Sigmoid colon (tissue), 7 donors: ENCODE measurements around the gene PSAP. TPM values are rescaled to one million over a fixed set of nuclear protein-coding genes. Genes with fewer than 3 reads are reported as not detected.

Experiments used
- DNase-seq: peaks from one replicate; pipeline ENCODE4 v3.0.0-alpha.2; 2019
- H3K27ac ChIP-seq, 4 donors: fragments of 200-600 bp; sonication (generic); one replicate each; pipeline ENCODE4 v1.5.1; 2016 to 2019; ENCODE audit warnings: mild to moderate bottlenecking in 1 of 4
- H3K27me3 ChIP-seq, 3 donors: fragments of 200-600 bp; sonication (generic); one replicate each; pipeline ENCODE4 v1.5.1; 2019; ENCODE audit warnings: mild to moderate bottlenecking in 1 of 3
- H3K36me3 ChIP-seq, 4 donors: fragments of 200-600 bp; sonication (generic); one replicate each; pipeline ENCODE4 v1.5.1; 2016 to 2019
- H3K4me1 ChIP-seq, 4 donors: fragments of 200-600 bp; sonication (generic); one replicate each; pipeline ENCODE4 v1.5.1; 2017 to 2019
- H3K4me3 ChIP-seq, 4 donors: fragments of 200-600 bp; sonication (generic); one replicate each; pipeline ENCODE4 v1.5.1; 2017 to 2019; ENCODE audit warnings: mild to moderate bottlenecking in 2 of 4, moderate library complexity in 1 of 4
- H3K9me3 ChIP-seq, 4 donors: fragments of 200-600 bp in 3 of 4; sonication (generic) in 3 of 4; one replicate each; pipeline versions ENCODE4 v1.5.1 to v1.6.1; 2013 to 2019
- CTCF ChIP-seq, 4 experiments: fragments of 450-650 bp in 3 of 4; fragments of 200-600 bp in 1 of 4; IDR thresholded peaks; one replicate each; pipeline ENCODE4 v1.5.1; 2016 to 2019; ENCODE audit warnings: antibody characterized with exemption in 4 of 4, mild to moderate bottlenecking in 3 of 4, moderate library complexity in 2 of 4
- EP300 ChIP-seq, 4 donors: sonication (generic); formaldehyde crosslinking; IDR thresholded peaks; one replicate each; pipeline ENCODE4 v1.6.1; 2017; ENCODE audit warnings: antibody characterized with exemption in 4 of 4
- POLR2AphosphoS5 ChIP-seq, 4 donors: sonication (generic); formaldehyde crosslinking; IDR thresholded peaks; one replicate each; pipeline ENCODE4 v1.6.1; 2017; ENCODE audit warnings: antibody characterized with exemption in 4 of 4
- WGBS, 2 donors: extraction: QIAGEN DNeasy Blood & Tissue Kit; methylation state at CpG; one replicate each; pipeline ENCODE4 v1.1.7; 2013; 5-methylcytosine and 5-hydroxymethylcytosine counted together
- intact Hi-C: fragments of 100-400 bp; cut with DNase I; formaldehyde crosslinking; loops from one replicate; pipeline ENCODE4 v1.15.1; 2023
- polyA plus RNA-seq, 3 donors: library from polyadenylated mRNA; stranded (reverse); fragments of 200-250 nt; gene quantifications; one replicate each; pipeline ENCODE4 v1.2.3, GENCODE V29; 2013
- small RNA-seq, 3 donors: library from RNA; depleted of rRNA; stranded (forward); fragments of <200 nt; gene quantifications; one replicate each; pipeline ENCODE3, GENCODE V24; 2016
- total RNA-seq, 4 donors: library from RNA; depleted of rRNA; stranded (reverse); fragments of >200 nt; gene quantifications; one replicate each; pipeline ENCODE4 v1.1.0, GENCODE V29; 2016
- donor health status: healthy with polysubstance abuse.
- donor health status: Bipolar disorder and iron deficiency.
- donor health status: healthy.

The PSAP gene
- total and polyA plus RNA-seq, 7 donors: 200 to 960 (median 636) TPM

- Histone ChIP-seq H3K27me3 (no peaks in the 10 kb centered on the region), H3K27ac (peak overlapping the region; percentile 89 to 98 (median 92)), H3K9me3 (no peaks in the 10 kb centered on the region), H3K4me1 (peaks cover 0 to 99% (median 98%) of the 10 kb centered on the region in 4 donors), H3K36me3 (peaks cover 0 to 8% (median 3%) of the 10 kb centered on the region in 4 donors), H3K4me3 (no peak overlapping the region)
- DNase-seq: peak; percentile 89
- 13 to 37% methylated on average over 10 of the region's 10 CpGs for WGBS, 2 donors
- intact Hi-C loops: loop anchor here (5.0 kb wide), 1 partner anchor 85 kb away; the partner anchor contains the start of gene PSAP
- TF ChIP-seq CTCF (IDR thresholded peaks at IDR 0.05) (no peak), EP300 (IDR thresholded peaks at IDR 0.05) (peak in 1 of 4 donors; percentile 59), POLR2AphosphoS5 (IDR thresholded peaks at IDR 0.05) (peak; percentile 25 to 57 (median 47))
These were observed 84.2 kb downstream of the PSAP start for GRCh38 chr10:71766717-71767419.

Small RNA genes lying within 50 kb of the gene (small RNA-seq; reads per million reads assigned to genes)
- gene MIR7152 (0 reads per million in 3 donors), gene RNU7-38P (0 reads per million in 3 donors)

Other genes with a start within 250 kb of the PSAP start
- gene C10orf105, start 131.5 kb downstream of the PSAP start, total RNA-seq: under 1 TPM in 1 of 4 donors, not detected in 3; 0.55 TPM
- gene C10orf105, start 131.5 kb downstream of the PSAP start, polyA plus RNA-seq: under 1 TPM in 1 of 3 donors, not detected in 2; 0.25 TPM
- gene VSIR, start 77.7 kb downstream of the PSAP start, total RNA-seq: 10 to 100 TPM; 24.6 to 46.7 (median 40.3) TPM
- gene VSIR, start 77.7 kb downstream of the PSAP start, polyA plus RNA-seq: 10 to 100 TPM; 12.0 to 73.1 (median 30.7) TPM
- 10 to 100 TPM; 12.8 to 25.5 (median 16.5) TPM for gene CHST3, start 113.1 kb upstream of the PSAP start, total RNA-seq
- 1 to 10 TPM in 1 of 3 donors, under 1 TPM in 2; 0.23 to 3.6 (median 0.60) TPM for gene CHST3, start 113.1 kb upstream of the PSAP start, polyA plus RNA-seq
- 1 to 10 TPM; 5.8 to 10.0 (median 8.5) TPM for gene SPOCK2, start 237.3 kb upstream of the PSAP start, total RNA-seq
- 10 to 100 TPM in 1 of 3 donors, 1 to 10 TPM in 1, under 1 TPM in 1; 0.60 to 59.5 (median 2.8) TPM for gene SPOCK2, start 237.3 kb upstream of the PSAP start, polyA plus RNA-seq